ENCODE results near the gene CDK14.

The CDK14 gene

GRCh38 chr7:91201442-91202113 lies 605.5 kb downstream of the CDK14 start:
- Histone ChIP-seq H3K36me3 (ENCODE audit: control insufficient read depth, insufficient read depth, low read length) (no peaks in the 10 kb centered on the region), H3K27me3 (ENCODE audit: control insufficient read depth, insufficient read depth, low read length) (no peaks in the 10 kb centered on the region), H3K27ac (ENCODE audit: low read depth, low read length) (no peak overlapping the region), H3K4me1 (ENCODE audit: control insufficient read depth, insufficient read depth, low read length) (no peaks in the 10 kb centered on the region), H3K9ac (ENCODE audit: low read depth, low read length) (no peak overlapping the region), H3K9me3 (ENCODE audit: control insufficient read depth, insufficient read depth, low read length) (no peaks in the 10 kb centered on the region), H3K4me3 (ENCODE audit: low read depth, low read length) (no peak overlapping the region)

GRCh38 chr7:91206361-91206960 lies 610.3 kb downstream of the CDK14 start:
- H3K27me3 ChIP-seq (ENCODE audit: control insufficient read depth, insufficient read depth, low read length) = no peaks in the 10 kb centered on the region
- no peak overlapping the region for H3K27ac ChIP-seq (ENCODE audit: low read depth, low read length)
- no peak overlapping the region for H3K4me3 ChIP-seq (ENCODE audit: low read depth, low read length)

DNA sequence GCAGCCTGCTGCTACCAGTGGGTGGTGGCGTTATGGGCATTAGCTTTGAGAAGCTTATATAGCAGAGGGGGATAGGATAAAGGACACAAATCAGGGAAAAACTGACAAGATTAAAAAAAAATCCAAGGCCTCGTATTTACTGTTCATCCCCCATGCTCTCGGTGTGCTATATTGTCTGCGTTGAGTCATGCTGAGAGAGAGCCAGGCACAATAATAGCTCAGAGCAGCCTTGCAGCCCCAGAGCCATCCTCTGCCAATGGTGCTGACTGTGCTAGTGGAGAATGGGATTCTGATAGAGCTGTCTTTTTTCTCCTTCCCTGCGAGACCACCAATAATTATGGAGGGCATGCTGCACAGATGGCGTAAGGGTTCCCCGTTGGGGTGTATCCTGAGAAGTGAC lies 616.5 kb downstream of the CDK14 start:
- Histone ChIP-seq H3K36me3 (ENCODE audit: control insufficient read depth, insufficient read depth, low read length) (no peaks in the 10 kb centered on the region), H3K9ac (ENCODE audit: low read depth, low read length) (no peak overlapping the region), H3K27me3 (ENCODE audit: control insufficient read depth, insufficient read depth, low read length) (no peaks in the 10 kb centered on the region), H3K9me3 (ENCODE audit: control insufficient read depth, insufficient read depth, low read length) (no peaks in the 10 kb centered on the region), H3K4me1 (ENCODE audit: control insufficient read depth, insufficient read depth, low read length) (peaks cover 3% of the 10 kb centered on the region; the same call in 1 of the 2 replicates), H3K27ac (ENCODE audit: low read depth, low read length) (no peak overlapping the region), H3K4me3 (ENCODE audit: low read depth, low read length) (no peak overlapping the region)

More at GRCh38 chr7:91206361-91206960, 610.3 kb downstream of the CDK14 start:
- no peaks in the 10 kb centered on the region for H3K4me1 ChIP-seq (ENCODE audit: control insufficient read depth, insufficient read depth, low read length)
- no peak overlapping the region for H3K9ac ChIP-seq (ENCODE audit: low read depth, low read length)
- no peaks in the 10 kb centered on the region for H3K36me3 ChIP-seq (ENCODE audit: control insufficient read depth, insufficient read depth, low read length)
- no peaks in the 10 kb centered on the region for H3K9me3 ChIP-seq (ENCODE audit: control insufficient read depth, insufficient read depth, low read length)

DNA sequence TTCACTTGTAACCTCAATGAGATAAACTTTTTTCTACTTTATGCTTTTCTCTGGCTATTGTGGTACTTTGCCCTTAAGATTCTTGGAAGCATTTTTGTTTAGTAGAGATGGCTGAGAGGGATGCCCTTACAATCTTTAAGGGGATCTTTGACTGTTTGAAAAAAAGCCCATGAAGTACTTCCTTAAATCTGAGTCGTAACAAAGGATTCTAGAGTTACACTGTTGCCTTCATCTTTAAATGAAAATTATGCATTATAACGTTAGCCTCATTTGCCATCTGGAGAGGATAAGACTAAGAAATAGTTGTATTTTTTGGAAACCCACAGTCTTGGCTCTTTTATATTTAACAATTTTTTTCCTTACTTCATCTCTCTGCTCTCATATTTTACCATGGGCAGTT lies 630.3 kb downstream of the CDK14 start:
- Histone ChIP-seq H3K27me3 (ENCODE audit: control insufficient read depth, insufficient read depth, low read length) (no peaks in the 10 kb centered on the region; the same call in 1 of the 2 replicates), H3K9ac (ENCODE audit: low read depth, low read length) (no peak overlapping the region), H3K9me3 (ENCODE audit: control insufficient read depth, insufficient read depth, low read length) (no peaks in the 10 kb centered on the region), H3K27ac (ENCODE audit: low read depth, low read length) (no peak overlapping the region), H3K36me3 (ENCODE audit: control insufficient read depth, insufficient read depth, low read length) (no peaks in the 10 kb centered on the region), H3K4me1 (ENCODE audit: control insufficient read depth, insufficient read depth, low read length) (peaks cover 8% of the 10 kb centered on the region), H3K4me3 (ENCODE audit: low read depth, low read length) (no peak overlapping the region)

DNA sequence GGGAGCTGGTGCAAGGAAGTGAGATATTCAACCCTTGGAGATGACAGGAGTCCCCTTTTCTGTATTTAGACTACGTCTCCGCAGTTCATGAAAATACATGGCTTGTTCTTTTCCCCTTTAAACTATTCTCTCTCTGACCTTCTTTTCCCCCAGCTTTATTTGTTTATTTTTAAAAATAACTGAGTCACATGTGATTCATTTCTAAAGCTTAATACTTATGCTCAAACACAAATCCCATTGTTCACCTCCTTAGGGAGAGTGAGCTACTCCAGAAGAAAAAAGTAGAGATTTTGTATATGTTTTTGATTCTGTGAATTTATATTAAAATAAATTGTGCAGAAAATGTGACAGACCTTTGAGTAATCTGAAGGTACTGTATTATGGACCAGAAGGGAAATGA lies 632.2 kb downstream of the CDK14 start:
- Histone ChIP-seq H3K27me3 (ENCODE audit: control insufficient read depth, insufficient read depth, low read length) (no peaks in the 10 kb centered on the region; the same call in 1 of the 2 replicates), H3K9me3 (ENCODE audit: control insufficient read depth, insufficient read depth, low read length) (no peaks in the 10 kb centered on the region), H3K27ac (ENCODE audit: low read depth, low read length) (no peak overlapping the region), H3K4me3 (ENCODE audit: low read depth, low read length) (no peak overlapping the region), H3K36me3 (ENCODE audit: control insufficient read depth, insufficient read depth, low read length) (no peaks in the 10 kb centered on the region), H3K9ac (ENCODE audit: low read depth, low read length) (no peak overlapping the region), H3K4me1 (ENCODE audit: control insufficient read depth, insufficient read depth, low read length) (peaks cover 8% of the 10 kb centered on the region)

GRCh38 chr7:91228927-91229558 lies 632.9 kb downstream of the CDK14 start:
- H3K4me1 ChIP-seq (ENCODE audit: control insufficient read depth, insufficient read depth, low read length) = peaks cover 8% of the 10 kb centered on the region
- no peak overlapping the region for H3K27ac ChIP-seq (ENCODE audit: low read depth, low read length)
- no peak overlapping the region for H3K4me3 ChIP-seq (ENCODE audit: low read depth, low read length)
- H3K9me3 ChIP-seq (ENCODE audit: control insufficient read depth, insufficient read depth, low read length) = no peaks in the 10 kb centered on the region
- no peaks in the 10 kb centered on the region; the same call in 1 of the 2 replicates for H3K27me3 ChIP-seq (ENCODE audit: control insufficient read depth, insufficient read depth, low read length)
- H3K9ac ChIP-seq (ENCODE audit: low read depth, low read length) = no peak overlapping the region
- H3K36me3 ChIP-seq (ENCODE audit: control insufficient read depth, insufficient read depth, low read length) = no peaks in the 10 kb centered on the region

DNA sequence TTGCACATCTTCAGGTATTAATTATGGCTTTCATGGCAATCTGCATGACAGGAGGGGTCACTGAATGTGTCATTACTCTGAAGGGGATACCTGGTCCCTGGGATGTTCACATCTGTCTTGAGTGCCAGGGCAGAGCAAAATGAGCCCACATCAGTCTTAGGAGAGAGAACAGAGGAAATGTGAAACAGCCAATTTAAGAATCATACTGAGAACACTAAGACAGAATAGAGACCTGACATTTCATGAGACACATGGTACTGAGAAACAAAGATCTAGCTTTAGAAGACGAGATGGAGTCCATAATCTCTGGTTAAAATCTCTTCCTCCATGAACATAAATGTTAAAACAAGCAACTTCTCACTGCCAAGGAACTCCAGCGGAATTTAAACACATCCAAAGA lies 634.0 kb downstream of the CDK14 start:
- Histone ChIP-seq H3K9ac (ENCODE audit: low read depth, low read length) (no peak overlapping the region), H3K4me1 (ENCODE audit: control insufficient read depth, insufficient read depth, low read length) (peaks cover 8% of the 10 kb centered on the region), H3K27ac (ENCODE audit: low read depth, low read length) (no peak overlapping the region), H3K9me3 (ENCODE audit: control insufficient read depth, insufficient read depth, low read length) (no peaks in the 10 kb centered on the region), H3K27me3 (ENCODE audit: control insufficient read depth, insufficient read depth, low read length) (no peaks in the 10 kb centered on the region; the same call in 1 of the 2 replicates), H3K4me3 (ENCODE audit: low read depth, low read length) (no peak overlapping the region), H3K36me3 (ENCODE audit: control insufficient read depth, insufficient read depth, low read length) (no peaks in the 10 kb centered on the region)

GRCh38 chr7:91230503-91230902 lies 634.4 kb downstream of the CDK14 start:
- no peaks in the 10 kb centered on the region for H3K9me3 ChIP-seq (ENCODE audit: control insufficient read depth, insufficient read depth, low read length)
- H3K4me3 ChIP-seq (ENCODE audit: low read depth, low read length) = no peak overlapping the region
- no peaks in the 10 kb centered on the region; the same call in 1 of the 2 replicates for H3K27me3 ChIP-seq (ENCODE audit: control insufficient read depth, insufficient read depth, low read length)
- H3K4me1 ChIP-seq (ENCODE audit: control insufficient read depth, insufficient read depth, low read length) = peaks cover 8% of the 10 kb centered on the region
- H3K36me3 ChIP-seq (ENCODE audit: control insufficient read depth, insufficient read depth, low read length) = no peaks in the 10 kb centered on the region
- no peak overlapping the region for H3K27ac ChIP-seq (ENCODE audit: low read depth, low read length)
- H3K9ac ChIP-seq (ENCODE audit: low read depth, low read length) = no peak overlapping the region

DNA sequence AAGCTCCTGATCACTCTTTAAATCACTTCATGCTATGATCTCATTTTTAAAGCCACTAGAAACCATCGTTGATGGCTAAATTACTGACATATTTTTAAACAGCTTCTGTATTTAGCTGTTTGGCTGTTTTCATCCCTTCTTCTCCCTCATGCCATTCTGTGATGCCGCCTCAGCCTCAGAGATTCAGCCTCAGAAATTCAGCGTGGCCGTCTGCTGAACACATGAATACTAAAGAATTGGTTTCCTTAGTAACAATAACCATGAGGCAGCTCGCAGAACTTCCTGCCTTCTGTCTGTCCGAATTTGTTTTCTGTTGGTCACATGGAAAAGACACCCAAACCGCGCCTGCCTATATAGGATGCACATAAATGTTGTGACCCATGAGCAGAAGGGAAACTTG lies 637.1 kb downstream of the CDK14 start:
- H3K27me3 ChIP-seq (ENCODE audit: control insufficient read depth, insufficient read depth, low read length) = no peaks in the 10 kb centered on the region; the same call in 1 of the 2 replicates

GRCh38 chr7:91235211-91235832 lies 639.2 kb downstream of the CDK14 start:
- no peaks in the 10 kb centered on the region for H3K36me3 ChIP-seq (ENCODE audit: control insufficient read depth, insufficient read depth, low read length)
- no peaks in the 10 kb centered on the region for H3K9me3 ChIP-seq (ENCODE audit: control insufficient read depth, insufficient read depth, low read length)
- no peaks in the 10 kb centered on the region for H3K4me1 ChIP-seq (ENCODE audit: control insufficient read depth, insufficient read depth, low read length)
- no peaks in the 10 kb centered on the region; the same call in 1 of the 2 replicates for H3K27me3 ChIP-seq (ENCODE audit: control insufficient read depth, insufficient read depth, low read length)
- no peak overlapping the region for H3K9ac ChIP-seq (ENCODE audit: low read depth, low read length)
- no peak overlapping the region for H3K4me3 ChIP-seq (ENCODE audit: low read depth, low read length)
- no peak overlapping the region for H3K27ac ChIP-seq (ENCODE audit: low read depth, low read length)

More for the DNA sequence above, 637.1 kb downstream of the CDK14 start:
- Histone ChIP-seq H3K9me3 (ENCODE audit: control insufficient read depth, insufficient read depth, low read length) (no peaks in the 10 kb centered on the region), H3K36me3 (ENCODE audit: control insufficient read depth, insufficient read depth, low read length) (no peaks in the 10 kb centered on the region), H3K4me3 (ENCODE audit: low read depth, low read length) (no peak overlapping the region), H3K27ac (ENCODE audit: low read depth, low read length) (no peak overlapping the region), H3K4me1 (ENCODE audit: control insufficient read depth, insufficient read depth, low read length) (peaks cover 8% of the 10 kb centered on the region), H3K9ac (ENCODE audit: low read depth, low read length) (no peak overlapping the region)

GRCh38 chr7:91239171-91239604 lies 643.1 kb downstream of the CDK14 start:
- Histone ChIP-seq H3K9me3 (ENCODE audit: control insufficient read depth, insufficient read depth, low read length) (no peaks in the 10 kb centered on the region), H3K4me1 (ENCODE audit: control insufficient read depth, insufficient read depth, low read length) (no peaks in the 10 kb centered on the region), H3K36me3 (ENCODE audit: control insufficient read depth, insufficient read depth, low read length) (no peaks in the 10 kb centered on the region), H3K4me3 (ENCODE audit: low read depth, low read length) (no peak overlapping the region), H3K27me3 (ENCODE audit: control insufficient read depth, insufficient read depth, low read length) (no peaks in the 10 kb centered on the region), H3K27ac (ENCODE audit: low read depth, low read length) (no peak overlapping the region), H3K9ac (ENCODE audit: low read depth, low read length) (no peak overlapping the region)

All from HUES48 (cell line).